Measurements from ENCODE around the gene VIP.

The VIP gene

GRCh38 chr6:152783217-152783878 is 32.8 kb downstream of the VIP start:
- no peak for DNase-seq

- DNase-seq, result no peak
These were observed 44.1 kb downstream of the VIP start for GRCh38 chr6:152794696-152795095.

- DNase-seq, result no peak
These were observed 53.6 kb downstream of the VIP start for GRCh38 chr6:152804150-152804549.
